ENCODE data around the gene HLTF. TPM values are rescaled to one million over a fixed set of nuclear protein-coding genes. Genes with fewer than 3 reads are reported as not detected.

Gene HLTF
- total RNA-seq (2014; rRNA removed; shearing (Covaris generic)): 71.2 and 80.8 TPM in 2 replicates

- H3K4me1 ChIP-seq: 0 out of 2 replicates have a peak, but pooled peaks cover 5% of the 10 kb centered on the region
- peak within 1 kb of the TSS; percentile 58 for H3K27ac ChIP-seq
- H3K27me3 ChIP-seq: no peaks in the 10 kb centered on the region
- peak within 1 kb of the TSS; percentile 71 for H3K4me3 ChIP-seq
- H3K9me3 ChIP-seq (replicated peaks): no peaks in the 10 kb centered on the region
- H3K36me3 ChIP-seq: peaks cover 8% of the 10 kb centered on the region
- peak; percentile 97 to 98 for DNase-seq
Observed at GRCh38 chr3:149086232-149086988, at the start of gene HLTF. TSS of gene HLTF (minus strand) at chr3:149086533. CDS start at chr3:149086336, 197 bp downstream.

- no peaks in the 10 kb centered on the region for H3K27me3 ChIP-seq
- H3K36me3 ChIP-seq: no peaks in the 10 kb centered on the region
- 0 out of 2 replicates have a peak, but pooled peaks cover 4% of the 10 kb centered on the region for H3K4me1 ChIP-seq
- H3K4me3 ChIP-seq: no peak overlapping the region
- no peaks in the 10 kb centered on the region for H3K9me3 ChIP-seq (replicated peaks)
- no peak for DNase-seq
- no peak overlapping the region for H3K27ac ChIP-seq
Observed at GRCh38 chr3:149134575-149134974, 48.2 kb upstream of the HLTF start.

- Histone ChIP-seq H3K4me1 (0 out of 2 replicates have a peak, but pooled peaks cover 4% of the 10 kb centered on the region), H3K27ac (no peak overlapping the region)
Observed at GRCh38 chr3:149131589-149131988, 45.3 kb upstream of the HLTF start.

GRCh38 chr3:149129326-149130205 is 43.2 kb upstream of the HLTF start, which contains the start of gene HPS3:
TSS of gene HPS3 (plus strand) at chr3:149129638. CDS start at chr3:149129724, 86 bp downstream.
- H3K4me1 ChIP-seq: 0 out of 2 replicates have a peak, but pooled peaks cover 4% of the 10 kb centered on the region
- no peaks in the 10 kb centered on the region for H3K27me3 ChIP-seq
- H3K9me3 ChIP-seq (replicated peaks): no peaks in the 10 kb centered on the region
- peak within 1 kb of the TSS; percentile 36 for H3K27ac ChIP-seq
- H3K36me3 ChIP-seq: no peaks in the 10 kb centered on the region
- peak; percentile 85 to 90 for DNase-seq
- H3K4me3 ChIP-seq: peak within 1 kb of the TSS; percentile 80

More at GRCh38 chr3:149131589-149131988, 45.3 kb upstream of the HLTF start:
- no peak for DNase-seq
- no peaks in the 10 kb centered on the region for H3K27me3 ChIP-seq
- H3K36me3 ChIP-seq: no peaks in the 10 kb centered on the region
- H3K9me3 ChIP-seq (replicated peaks): no peaks in the 10 kb centered on the region
- no peak overlapping the region for H3K4me3 ChIP-seq

GRCh38 chr3:149128821-149129220 is 42.5 kb upstream of the HLTF start:
- no peaks in the 10 kb centered on the region for H3K36me3 ChIP-seq
- H3K4me3 ChIP-seq: peak overlapping the region; percentile 80
- no peaks in the 10 kb centered on the region for H3K27me3 ChIP-seq
- peak in 1 of 2 experiments; percentile 27 for DNase-seq
- 0 out of 2 replicates have a peak, but pooled peaks cover 4% of the 10 kb centered on the region for H3K4me1 ChIP-seq
- H3K9me3 ChIP-seq (replicated peaks): no peaks in the 10 kb centered on the region
- no peak overlapping the region; the same call in 1 of the 2 replicates for H3K27ac ChIP-seq

DNA sequence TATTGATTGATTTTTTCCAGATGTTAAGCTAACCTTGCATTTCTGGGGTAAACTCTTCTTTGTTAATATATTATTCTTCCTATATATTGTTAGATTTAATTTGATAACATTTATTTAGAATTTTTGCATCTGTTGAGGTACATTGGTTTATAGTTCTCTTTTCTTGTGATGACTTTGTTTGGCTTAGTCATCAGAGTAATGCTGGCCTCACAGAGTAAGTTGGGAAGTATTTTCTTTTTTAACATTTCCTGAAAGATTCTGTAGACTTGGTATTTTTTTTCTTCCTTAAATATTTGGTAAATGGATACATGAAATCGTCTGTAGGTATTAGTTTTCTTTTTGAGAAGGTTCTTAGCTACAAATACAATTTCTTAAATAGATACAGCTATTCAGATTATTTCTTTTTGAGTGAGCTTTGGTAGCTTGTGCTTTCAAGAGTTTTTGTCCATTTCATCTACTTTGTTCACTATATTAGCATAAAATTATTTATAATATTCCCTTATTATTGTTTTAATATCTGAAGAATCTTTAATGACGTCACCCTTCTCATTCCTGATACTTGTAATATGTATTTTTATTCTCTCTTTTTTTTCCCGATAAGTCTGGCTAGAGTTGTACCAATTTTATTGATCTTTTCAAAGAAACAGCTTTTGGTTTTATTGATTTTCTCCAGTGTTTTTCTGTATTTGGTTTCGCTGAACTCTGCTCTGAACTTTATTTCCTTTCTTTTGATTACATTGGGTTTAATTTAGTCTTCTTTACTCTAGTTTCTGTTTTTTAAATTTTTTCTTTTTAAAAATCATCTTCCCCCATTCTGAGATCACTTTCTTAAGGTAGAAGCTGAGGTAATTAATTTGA is 36.6 kb upstream of the HLTF start:
- Histone ChIP-seq H3K9me3 (replicated peaks) (no peaks in the 10 kb centered on the region), H3K4me3 (no peak overlapping the region), H3K36me3 (no peaks in the 10 kb centered on the region), H3K27me3 (no peaks in the 10 kb centered on the region), H3K4me1 (no peaks in the 10 kb centered on the region), H3K27ac (no peak overlapping the region)
- DNase-seq: no peak

- Histone ChIP-seq H3K4me3 (no peak overlapping the region), H3K27ac (no peak overlapping the region), H3K4me1 (no peaks in the 10 kb centered on the region), H3K36me3 (no peaks in the 10 kb centered on the region), H3K27me3 (no peaks in the 10 kb centered on the region), H3K9me3 (replicated peaks) (no peaks in the 10 kb centered on the region)
- DNase-seq: peak; percentile 4 to 72
Observed at GRCh38 chr3:149120051-149120972, 34.0 kb upstream of the HLTF start.

- Histone ChIP-seq H3K27me3 (no peaks in the 10 kb centered on the region), H3K36me3 (no peaks in the 10 kb centered on the region), H3K4me3 (no peak overlapping the region), H3K4me1 (no peaks in the 10 kb centered on the region), H3K9me3 (replicated peaks) (no peaks in the 10 kb centered on the region), H3K27ac (no peak overlapping the region)
- no peak for DNase-seq
Observed at GRCh38 chr3:149119466-149119865, 33.1 kb upstream of the HLTF start.

GRCh38 chr3:149118724-149119123 is 32.4 kb upstream of the HLTF start:
- DNase-seq: no peak
- no peaks in the 10 kb centered on the region for H3K36me3 ChIP-seq
- no peaks in the 10 kb centered on the region for H3K9me3 ChIP-seq (replicated peaks)
- H3K4me3 ChIP-seq: no peak overlapping the region
- no peak overlapping the region for H3K27ac ChIP-seq
- H3K4me1 ChIP-seq: no peaks in the 10 kb centered on the region
- no peaks in the 10 kb centered on the region for H3K27me3 ChIP-seq

DNA sequence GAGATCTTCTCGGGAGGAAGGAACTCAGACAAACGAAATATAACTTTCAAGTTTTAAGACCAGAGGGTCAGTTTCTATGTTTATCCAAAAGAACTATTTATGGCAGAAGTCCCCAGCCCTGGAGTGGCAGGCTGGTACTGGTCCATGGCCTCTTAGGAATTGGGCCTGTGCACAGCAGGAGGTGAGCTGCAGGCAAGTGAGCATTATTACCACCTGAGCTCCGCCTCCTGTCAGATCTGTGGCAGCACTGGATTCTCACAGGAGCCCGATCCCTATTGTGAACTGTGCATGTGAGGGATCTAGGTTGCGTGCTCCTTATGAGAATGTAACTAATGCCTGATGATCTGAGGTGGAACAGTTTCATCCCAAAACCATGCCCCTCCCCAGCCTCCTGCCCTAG is 28.8 kb upstream of the HLTF start:
- Histone ChIP-seq H3K36me3 (no peaks in the 10 kb centered on the region), H3K9me3 (replicated peaks) (no peaks in the 10 kb centered on the region), H3K4me1 (no peaks in the 10 kb centered on the region), H3K4me3 (no peak overlapping the region), H3K27me3 (no peaks in the 10 kb centered on the region), H3K27ac (no peak overlapping the region)
- no peak for DNase-seq

- Histone ChIP-seq H3K27me3 (no peaks in the 10 kb centered on the region), H3K4me3 (no peak overlapping the region), H3K27ac (no peak overlapping the region), H3K36me3 (no peaks in the 10 kb centered on the region), H3K4me1 (no peaks in the 10 kb centered on the region), H3K9me3 (replicated peaks) (no peaks in the 10 kb centered on the region)
- DNase-seq: no peak
Observed at GRCh38 chr3:149114458-149114857, 28.1 kb upstream of the HLTF start.

DNA sequence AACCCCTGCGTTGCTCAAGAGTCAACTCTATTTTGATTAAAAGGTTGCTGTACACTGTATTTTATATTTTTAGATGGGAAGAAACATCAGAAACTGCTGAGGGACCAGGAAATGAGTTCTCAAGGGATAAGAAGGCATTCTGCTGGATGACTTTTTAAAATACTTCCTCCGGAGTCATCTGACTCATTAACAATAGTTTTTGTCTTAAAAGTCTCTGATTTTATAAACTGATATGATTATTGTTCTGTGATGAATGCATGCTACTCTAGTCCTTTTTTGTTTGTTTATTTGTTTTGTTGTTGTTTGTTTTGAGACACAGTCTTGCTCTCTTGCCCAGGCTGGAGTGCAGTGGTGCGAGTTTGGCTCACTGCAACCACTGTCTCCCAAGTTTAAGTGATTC is 18.2 kb upstream of the HLTF start:
- H3K4me3 ChIP-seq: no peak overlapping the region
- H3K9me3 ChIP-seq (replicated peaks): no peaks in the 10 kb centered on the region; the same call in 1 of the 2 replicates
- DNase-seq: no peak
- no peak overlapping the region for H3K27ac ChIP-seq
- H3K4me1 ChIP-seq: no peaks in the 10 kb centered on the region
- H3K27me3 ChIP-seq: no peaks in the 10 kb centered on the region
- no peaks in the 10 kb centered on the region for H3K36me3 ChIP-seq

GRCh38 chr3:149101641-149102040 is 15.3 kb upstream of the HLTF start:
- Histone ChIP-seq H3K4me1 (no peaks in the 10 kb centered on the region), H3K9me3 (replicated peaks) (no peaks in the 10 kb centered on the region; the same call in 1 of the 2 replicates), H3K27me3 (no peaks in the 10 kb centered on the region), H3K27ac (no peak overlapping the region), H3K4me3 (no peak overlapping the region), H3K36me3 (no peaks in the 10 kb centered on the region)
- no peak for DNase-seq
